Neural cell (in vitro differentiated cells): Measurements from ENCODE around the gene SEC16A.

Experiments
- EP300 ChIP-seq: fragments of 450-650 bp; conservative IDR thresholded peaks from 2 replicates; pipeline ENCODE4 v1.6.1; 2014; ENCODE audit warnings: antibody characterized with exemption, mild to moderate bottlenecking, moderate library complexity; ENCODE audit not compliant: poor library complexity, severe bottlenecking
- TF ChIP-seq, protein P1 (sequence below): fragments of 450-650 bp; IDR thresholded peaks from 2 replicates; pipeline ENCODE4 v1.5.1; 2014; ENCODE audit warnings: antibody characterized with exemption, mild to moderate bottlenecking, moderate library complexity; ENCODE audit not compliant: poor library complexity, severe bottlenecking

DNA sequence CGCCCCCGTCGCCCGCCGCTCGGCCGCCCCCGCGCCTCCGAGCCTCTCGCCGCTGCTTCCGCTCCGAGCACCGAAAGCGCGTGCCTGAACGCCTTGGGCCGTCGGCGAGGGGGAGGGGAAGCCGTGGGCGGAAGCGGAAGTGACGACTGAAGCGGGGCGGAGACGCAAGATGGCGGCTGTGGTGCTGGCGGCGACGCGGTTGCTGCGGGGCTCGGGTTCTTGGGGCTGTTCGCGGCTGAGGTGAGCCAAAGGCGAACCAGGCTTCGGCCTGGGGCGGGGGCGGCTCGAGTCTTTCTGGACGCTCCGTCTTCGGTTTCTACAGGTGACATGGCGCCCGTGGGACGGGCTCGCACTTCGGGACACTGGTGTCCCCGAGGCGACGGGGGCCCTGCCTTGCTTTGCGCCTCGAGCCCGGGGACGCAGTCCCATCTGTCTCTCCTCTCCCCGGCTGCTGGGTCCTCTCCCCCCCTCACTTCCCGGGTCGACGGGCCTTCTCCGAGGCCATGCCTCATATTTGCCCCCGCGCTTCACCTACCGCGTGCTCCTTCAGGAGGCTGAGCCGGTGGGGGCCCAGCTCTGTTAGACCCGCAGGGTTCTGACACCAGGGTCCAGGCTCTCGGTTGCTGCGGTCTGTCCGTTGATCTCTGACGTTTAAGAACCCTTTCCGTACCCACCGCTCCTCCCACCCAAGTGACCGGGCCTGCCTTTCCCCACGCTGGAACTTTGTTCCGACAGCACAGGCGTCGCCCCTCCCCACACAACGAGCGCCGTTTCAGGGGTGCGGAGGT is 72.1 kb downstream of the SEC16A start, which contains the start of the genes ENTR1 and PMPCA:
- TF ChIP-seq EP300 = peak; percentile 48
- TF ChIP-seq, protein P1, sequence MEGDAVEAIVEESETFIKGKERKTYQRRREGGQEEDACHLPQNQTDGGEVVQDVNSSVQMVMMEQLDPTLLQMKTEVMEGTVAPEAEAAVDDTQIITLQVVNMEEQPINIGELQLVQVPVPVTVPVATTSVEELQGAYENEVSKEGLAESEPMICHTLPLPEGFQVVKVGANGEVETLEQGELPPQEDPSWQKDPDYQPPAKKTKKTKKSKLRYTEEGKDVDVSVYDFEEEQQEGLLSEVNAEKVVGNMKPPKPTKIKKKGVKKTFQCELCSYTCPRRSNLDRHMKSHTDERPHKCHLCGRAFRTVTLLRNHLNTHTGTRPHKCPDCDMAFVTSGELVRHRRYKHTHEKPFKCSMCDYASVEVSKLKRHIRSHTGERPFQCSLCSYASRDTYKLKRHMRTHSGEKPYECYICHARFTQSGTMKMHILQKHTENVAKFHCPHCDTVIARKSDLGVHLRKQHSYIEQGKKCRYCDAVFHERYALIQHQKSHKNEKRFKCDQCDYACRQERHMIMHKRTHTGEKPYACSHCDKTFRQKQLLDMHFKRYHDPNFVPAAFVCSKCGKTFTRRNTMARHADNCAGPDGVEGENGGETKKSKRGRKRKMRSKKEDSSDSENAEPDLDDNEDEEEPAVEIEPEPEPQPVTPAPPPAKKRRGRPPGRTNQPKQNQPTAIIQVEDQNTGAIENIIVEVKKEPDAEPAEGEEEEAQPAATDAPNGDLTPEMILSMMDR = no peak
